ENCODE measurements around the gene SLC27A5. TPM values are rescaled to one million over a fixed set of nuclear protein-coding genes. Genes with fewer than 3 reads are reported as not detected.
"Not testable (repeated sequence)": the region's sequence is repeated elsewhere in the genome, so short reads cannot be mapped to it uniquely, and the experiment has no call there.

Gene SLC27A5
- total RNA-seq, 1 experiment from 2014 or later, result 10.8 TPM

GRCh38 chr19:58451358-58452101 is 60.3 kb downstream of the SLC27A5 start, which contains the start of gene ZNF324B:
Gene ZNF324B (plus strand): TSS chr19:58451622. CDS start chr19:58453702, 2,080 bp downstream.
- in situ Hi-C loops (cut with HindIII; ENCODE audit: low pct_unique_long_range_greater_than_20kb, low sequenced_read_pairs), result no loop called here
- DNase-seq (ENCODE audit: low read depth), result peak; percentile 93

- in situ Hi-C loops (cut with HindIII; ENCODE audit: low pct_unique_long_range_greater_than_20kb, low sequenced_read_pairs), result no loop called here
- no peak for DNase-seq (ENCODE audit: low read depth)
Observed at GRCh38 chr19:58450856-58451357, 60.9 kb downstream of the SLC27A5 start.

GRCh38 chr19:58449980-58450379 is 61.8 kb downstream of the SLC27A5 start:
- in situ Hi-C loops (cut with HindIII; ENCODE audit: low pct_unique_long_range_greater_than_20kb, low sequenced_read_pairs); DNase-seq (ENCODE audit: low read depth): not testable (repeated sequence)

GRCh38 chr19:58448860-58449259 is 62.9 kb downstream of the SLC27A5 start:
- in situ Hi-C loops (cut with HindIII; ENCODE audit: low pct_unique_long_range_greater_than_20kb, low sequenced_read_pairs); DNase-seq (ENCODE audit: low read depth): not testable (repeated sequence)

Other genes starting within 250 kb of the SLC27A5 start
- 3.0 and 4.9 TPM in 2 replicates for gene ZNF8, start 233.0 kb downstream of the SLC27A5 start, total RNA-seq (2014; rRNA removed; shearing (Covaris generic); ENCODE audit: low replicate concordance)
- gene ERVK3-1, start 206.6 kb downstream of the SLC27A5 start, total RNA-seq (2014; rRNA removed; shearing (Covaris generic); ENCODE audit: low replicate concordance), result 38.9 and 46.3 TPM in 2 replicates
- 2.1 and 2.3 TPM in 2 replicates for gene ZSCAN22, start 185.0 kb downstream of the SLC27A5 start, total RNA-seq (2014; rRNA removed; shearing (Covaris generic); ENCODE audit: low replicate concordance)
- gene A1BG, start 158.5 kb downstream of the SLC27A5 start, total RNA-seq (2014; rRNA removed; shearing (Covaris generic); ENCODE audit: low replicate concordance), result 1.1 and 1.9 TPM in 2 replicates
- 0.20 and 0.98 TPM in 2 replicates for gene ZNF497, start 149.2 kb downstream of the SLC27A5 start, total RNA-seq (2014; rRNA removed; shearing (Covaris generic); ENCODE audit: low replicate concordance)
- gene ZNF837, start 131.0 kb downstream of the SLC27A5 start, total RNA-seq (2014; rRNA removed; shearing (Covaris generic); ENCODE audit: low replicate concordance), result 3.3 and 8.2 TPM in 2 replicates
- 2,221 and 2,324 TPM in 2 replicates for gene RPS5, start 124.7 kb downstream of the SLC27A5 start, total RNA-seq (2014; rRNA removed; shearing (Covaris generic); ENCODE audit: low replicate concordance)
- not detected in 2 replicates for gene RNF225, start 116.3 kb downstream of the SLC27A5 start, total RNA-seq (2014; rRNA removed; shearing (Covaris generic); ENCODE audit: low replicate concordance)
- 15.2 and 24.6 TPM in 2 replicates for gene ZNF584, start 103.3 kb downstream of the SLC27A5 start, total RNA-seq (2014; rRNA removed; shearing (Covaris generic); ENCODE audit: low replicate concordance)
- gene ZNF132, start 71.8 kb downstream of the SLC27A5 start, total RNA-seq (2014; rRNA removed; shearing (Covaris generic); ENCODE audit: low replicate concordance), result 4.9 and 7.8 TPM in 2 replicates
- gene ZNF324B, start 60.4 kb downstream of the SLC27A5 start, total RNA-seq (2014; rRNA removed; shearing (Covaris generic); ENCODE audit: low replicate concordance), result 6.2 and 8.3 TPM in 2 replicates
- gene ZNF324, start 44.9 kb downstream of the SLC27A5 start, total RNA-seq (2014; rRNA removed; shearing (Covaris generic); ENCODE audit: low replicate concordance), result 7.5 and 16.3 TPM in 2 replicates
- gene ZNF446, start 35.6 kb downstream of the SLC27A5 start, total RNA-seq (2014; rRNA removed; shearing (Covaris generic); ENCODE audit: low replicate concordance), result 19.2 and 23.1 TPM in 2 replicates
- gene ZBTB45, start 7.8 kb upstream of the SLC27A5 start, total RNA-seq (2014; rRNA removed; shearing (Covaris generic); ENCODE audit: low replicate concordance), result 8.9 and 13.5 TPM in 2 replicates
- gene TRIM28, start 32.1 kb upstream of the SLC27A5 start, total RNA-seq (2014; rRNA removed; shearing (Covaris generic); ENCODE audit: low replicate concordance), result 542 and 662 TPM in 2 replicates
- 268 and 313 TPM in 2 replicates for gene CHMP2A, start 43.1 kb upstream of the SLC27A5 start, total RNA-seq (2014; rRNA removed; shearing (Covaris generic); ENCODE audit: low replicate concordance)
- 194 and 247 TPM in 2 replicates for gene UBE2M, start 46.6 kb upstream of the SLC27A5 start, total RNA-seq (2014; rRNA removed; shearing (Covaris generic); ENCODE audit: low replicate concordance)
- gene MZF1, start 61.3 kb upstream of the SLC27A5 start, total RNA-seq (2014; rRNA removed; shearing (Covaris generic); ENCODE audit: low replicate concordance), result 2.7 and 8.6 TPM in 2 replicates